22Rv1 (cell line): ENCODE data around the gene VWA8.

ENCODE experiments used
- H3K27ac ChIP-seq: fragments of 450-650 bp; 2 replicates; pipeline ENCODE4 v1.5.1; 2017
- ZFX ChIP-seq: fragments of 450-650 bp; IDR thresholded peaks from 2 replicates; pipeline ENCODE4 v1.6.1; 2017; ENCODE audit warnings: antibody characterized with exemption, borderline replicate concordance
- TF ChIP-seq, protein P1 (sequence below): fragments of 450-650 bp; IDR thresholded peaks from 2 replicates; pipeline ENCODE4 v1.5.1; 2017; ENCODE audit warnings: mild to moderate bottlenecking

Gene VWA8

DNA sequence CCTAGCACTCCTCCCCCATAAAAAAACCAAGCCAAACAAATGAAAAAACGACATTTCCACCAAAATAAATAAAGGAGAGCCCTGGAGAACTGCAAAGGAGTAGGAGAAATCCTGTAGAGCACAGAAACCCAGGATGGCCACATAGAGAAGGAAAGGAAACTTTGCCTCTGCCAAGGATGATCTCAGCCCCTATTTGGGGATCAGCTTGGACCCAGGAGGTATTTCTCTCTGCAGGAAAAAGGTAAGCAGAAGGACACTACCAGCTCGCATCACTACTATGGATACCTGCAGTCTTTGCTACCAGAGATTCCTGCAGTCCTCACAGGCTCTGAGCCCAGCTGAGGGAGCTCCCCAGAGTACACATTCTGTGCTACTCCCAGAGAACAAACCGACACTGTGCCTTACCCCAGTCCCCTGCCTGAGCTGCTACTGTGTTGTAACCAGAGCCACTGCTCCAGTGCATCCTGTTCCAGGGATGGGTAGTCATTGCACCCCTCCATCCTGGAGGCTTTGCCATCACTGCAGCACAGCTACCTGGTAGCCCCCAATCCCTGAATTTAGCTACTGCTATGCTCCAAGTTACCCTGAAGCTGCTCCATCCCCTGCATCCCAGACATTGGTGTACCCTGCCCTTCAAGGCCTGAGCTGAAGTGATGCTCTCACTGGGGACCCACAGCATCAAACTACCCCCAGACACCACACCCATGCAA is 41.7 kb downstream of the VWA8 start:
- no peak overlapping the region for H3K27ac ChIP-seq
- TF ChIP-seq, protein P1, sequence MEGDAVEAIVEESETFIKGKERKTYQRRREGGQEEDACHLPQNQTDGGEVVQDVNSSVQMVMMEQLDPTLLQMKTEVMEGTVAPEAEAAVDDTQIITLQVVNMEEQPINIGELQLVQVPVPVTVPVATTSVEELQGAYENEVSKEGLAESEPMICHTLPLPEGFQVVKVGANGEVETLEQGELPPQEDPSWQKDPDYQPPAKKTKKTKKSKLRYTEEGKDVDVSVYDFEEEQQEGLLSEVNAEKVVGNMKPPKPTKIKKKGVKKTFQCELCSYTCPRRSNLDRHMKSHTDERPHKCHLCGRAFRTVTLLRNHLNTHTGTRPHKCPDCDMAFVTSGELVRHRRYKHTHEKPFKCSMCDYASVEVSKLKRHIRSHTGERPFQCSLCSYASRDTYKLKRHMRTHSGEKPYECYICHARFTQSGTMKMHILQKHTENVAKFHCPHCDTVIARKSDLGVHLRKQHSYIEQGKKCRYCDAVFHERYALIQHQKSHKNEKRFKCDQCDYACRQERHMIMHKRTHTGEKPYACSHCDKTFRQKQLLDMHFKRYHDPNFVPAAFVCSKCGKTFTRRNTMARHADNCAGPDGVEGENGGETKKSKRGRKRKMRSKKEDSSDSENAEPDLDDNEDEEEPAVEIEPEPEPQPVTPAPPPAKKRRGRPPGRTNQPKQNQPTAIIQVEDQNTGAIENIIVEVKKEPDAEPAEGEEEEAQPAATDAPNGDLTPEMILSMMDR = no peak
- TF ChIP-seq ZFX = no peak

DNA sequence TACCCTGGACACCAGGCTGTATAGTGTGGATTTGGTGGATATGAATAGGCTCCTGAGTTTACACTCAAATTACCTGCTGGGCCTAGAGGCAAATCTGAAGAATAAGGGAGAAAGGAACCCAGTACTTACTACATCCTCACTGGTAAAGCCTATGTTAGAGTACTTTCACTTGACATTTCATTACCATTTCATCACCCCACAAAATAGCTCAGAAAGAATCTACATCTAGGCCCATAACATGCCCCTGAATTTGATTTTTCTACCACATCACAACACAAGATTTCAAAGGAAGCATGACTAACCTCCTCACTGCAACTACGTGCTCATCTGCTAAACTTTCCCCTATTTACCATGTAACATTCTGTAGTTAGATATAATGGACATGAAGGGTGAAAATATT is 43.3 kb downstream of the VWA8 start:
- no peak overlapping the region for H3K27ac ChIP-seq
- TF ChIP-seq ZFX = no peak
- TF ChIP-seq, protein P1 = no peak

DNA sequence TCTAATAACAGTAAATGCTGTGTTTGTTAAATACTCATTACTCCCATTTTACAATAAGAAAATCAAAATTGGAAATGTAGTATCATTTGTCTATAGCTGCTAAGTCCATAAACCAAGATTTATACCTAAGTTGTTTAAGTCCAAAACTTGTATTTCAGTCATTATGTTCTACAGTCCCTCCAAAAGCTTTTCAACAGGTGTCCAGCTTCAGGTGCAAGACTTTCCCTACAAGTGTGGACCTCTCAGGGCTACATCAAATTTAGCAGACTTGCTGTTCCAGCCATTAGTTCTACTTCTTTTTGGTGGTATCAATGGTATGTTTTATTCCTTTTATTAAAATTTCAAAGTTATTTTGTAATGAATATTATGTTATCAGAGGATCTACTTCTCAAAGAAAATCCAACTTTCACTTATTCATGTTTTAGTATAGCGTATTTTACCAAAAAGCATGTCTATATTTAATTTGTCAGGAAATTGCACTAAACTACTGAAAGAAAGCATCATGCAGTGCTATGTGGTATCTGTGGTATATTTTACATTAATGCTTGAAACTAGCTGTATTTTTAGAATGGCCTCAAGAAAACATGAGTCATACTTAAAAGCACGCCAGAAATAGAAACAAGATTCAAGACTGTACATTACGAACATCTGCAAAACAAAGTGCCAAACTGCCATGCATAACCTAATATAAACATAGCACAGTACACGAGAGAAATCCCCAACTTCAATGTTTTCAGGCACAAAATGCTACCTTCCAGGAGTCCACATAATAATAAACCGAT is 44.5 kb downstream of the VWA8 start:
- H3K27ac ChIP-seq = no peak overlapping the region
- TF ChIP-seq, protein P1 = no peak
- no peak for TF ChIP-seq ZFX

DNA sequence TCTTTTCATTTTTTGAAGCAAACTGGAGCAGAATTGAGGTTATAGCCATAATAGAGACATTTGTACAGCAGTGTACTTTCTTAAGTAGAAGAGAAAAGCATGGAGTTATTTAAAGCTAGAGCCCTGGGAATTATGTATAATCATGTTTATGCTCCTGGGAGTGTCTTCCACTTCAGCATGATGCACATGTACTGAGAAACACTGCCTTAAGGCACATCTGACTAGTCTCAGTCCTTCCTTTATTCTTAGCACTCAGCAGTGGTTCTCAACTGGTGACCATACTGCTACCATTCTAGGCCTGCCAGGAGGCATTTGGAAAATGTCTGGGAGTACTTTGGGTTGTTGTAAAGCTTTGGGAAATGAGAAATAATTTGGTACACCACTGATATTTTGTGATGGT is 45.8 kb downstream of the VWA8 start:
- H3K27ac ChIP-seq = no peak overlapping the region
- TF ChIP-seq, protein P1 = no peak
- no peak for TF ChIP-seq ZFX

- no peak overlapping the region for H3K27ac ChIP-seq
- TF ChIP-seq, protein P1 = no peak
- no peak for TF ChIP-seq ZFX
Measured at GRCh38 chr13:41914552-41914951, 46.4 kb downstream of the VWA8 start.

- no peak overlapping the region for H3K27ac ChIP-seq
- TF ChIP-seq ZFX = no peak
Measured at GRCh38 chr13:41909506-41909905, 51.4 kb downstream of the VWA8 start.

GRCh38 chr13:41905600-41906254 is 55.2 kb downstream of the VWA8 start:
- H3K27ac ChIP-seq = no peak overlapping the region
- no peak for TF ChIP-seq ZFX
- TF ChIP-seq, protein P1 = peak; percentile 73
